GM21390 (cell line): Measurements from ENCODE around the gene VWA8.
"Not testable (repeated sequence)": the region's sequence is repeated elsewhere in the genome, so short reads cannot be mapped to it uniquely, and the experiment has no call there.

Source experiments
- ATAC-seq: cut with Tn5 transposase; IDR thresholded peaks from one replicate; pipeline ENCODE4 v1.9.1; 2021; ENCODE audit not compliant: unreplicated experiment

VWA8 gene

DNA sequence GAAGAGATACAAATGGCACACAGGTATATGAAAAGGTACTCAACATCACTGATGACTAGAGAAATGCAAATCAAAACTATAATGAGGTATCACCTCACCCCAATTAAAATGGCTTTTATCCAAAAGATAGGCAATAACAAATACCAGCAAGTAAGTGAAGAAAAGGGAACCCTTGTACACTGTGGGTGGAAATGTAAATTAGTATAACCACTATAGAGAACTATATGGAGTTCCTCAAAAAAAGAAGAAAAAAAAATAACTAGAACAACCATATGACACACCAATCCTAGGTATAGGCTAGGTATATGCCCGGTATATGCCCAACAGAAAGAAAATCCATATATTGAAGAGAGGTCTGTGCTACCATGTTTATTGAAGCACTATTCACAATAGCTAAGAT lies 150.9 kb downstream of the VWA8 start:
- no peak for ATAC-seq

- not testable (repeated sequence) for ATAC-seq
Observed at GRCh38 chr13:41803445-41803735, 157.5 kb downstream of the VWA8 start.

DNA sequence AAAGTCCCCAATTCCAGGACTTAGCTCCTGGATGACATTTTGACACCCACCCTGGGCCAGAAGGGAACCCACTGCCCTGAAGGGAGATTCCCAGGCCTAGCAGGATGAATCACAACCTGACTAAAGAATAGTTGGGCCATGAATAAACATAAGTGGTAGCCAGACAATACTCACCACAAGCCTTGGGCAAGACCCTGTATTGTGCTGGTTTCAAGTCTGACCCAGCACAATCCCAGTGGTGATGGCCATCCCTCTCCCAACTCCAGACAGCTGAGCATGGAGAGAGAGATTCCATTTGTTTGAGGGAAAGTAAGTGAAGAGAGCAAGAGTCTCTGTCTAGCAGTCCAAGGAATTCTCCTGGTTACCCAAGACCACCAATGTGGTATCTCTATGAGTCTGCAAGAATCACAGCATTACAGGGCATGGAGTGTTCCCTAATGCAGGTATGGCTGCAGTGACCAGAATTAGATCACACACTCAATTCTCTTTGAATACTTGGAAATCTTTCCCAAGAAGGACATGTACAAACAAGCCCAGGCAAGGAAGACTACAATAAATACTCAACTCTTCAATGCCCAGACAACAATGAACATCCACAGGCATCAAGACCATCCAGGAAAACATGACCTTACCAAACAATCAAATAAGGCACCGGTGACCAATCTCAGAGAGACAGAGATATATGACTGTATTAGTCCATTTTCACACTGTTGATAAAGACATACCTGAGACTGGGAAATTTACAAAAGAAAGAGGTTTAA lies 158.0 kb downstream of the VWA8 start:
- ATAC-seq, result no peak

DNA sequence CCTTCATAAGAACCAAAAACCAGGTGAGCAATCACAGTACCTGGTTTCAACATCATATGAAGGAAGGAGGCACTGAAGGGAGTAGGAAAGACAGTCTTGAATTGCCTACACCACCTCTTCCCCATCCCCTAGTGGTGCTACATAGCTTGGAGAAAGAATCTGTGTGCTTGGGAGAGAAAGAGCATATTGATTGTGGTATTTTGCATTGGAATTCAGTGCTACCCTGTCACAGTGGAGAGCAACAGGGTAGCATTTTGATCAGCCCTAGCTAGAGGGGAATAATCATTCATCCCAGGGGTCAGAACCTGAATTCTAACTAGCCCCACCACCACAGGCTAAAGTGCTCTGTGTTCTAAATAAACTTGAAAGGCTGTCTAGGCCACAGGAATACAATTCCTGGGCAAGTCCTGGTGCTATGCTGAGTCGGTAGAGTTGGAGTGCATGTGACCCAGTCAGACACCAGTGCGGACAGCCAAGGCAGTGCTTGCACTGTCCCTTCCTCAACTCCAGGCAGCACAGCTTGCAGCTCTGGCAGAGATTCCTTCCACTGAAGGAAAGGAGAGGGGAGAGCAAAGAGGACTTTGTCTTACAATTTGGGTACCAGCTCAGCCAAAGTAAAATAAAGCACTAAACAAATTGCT lies 158.7 kb downstream of the VWA8 start:
- ATAC-seq, result no peak

GRCh38 chr13:41791056-41791455 lies 169.9 kb downstream of the VWA8 start:
- no peak for ATAC-seq

DNA sequence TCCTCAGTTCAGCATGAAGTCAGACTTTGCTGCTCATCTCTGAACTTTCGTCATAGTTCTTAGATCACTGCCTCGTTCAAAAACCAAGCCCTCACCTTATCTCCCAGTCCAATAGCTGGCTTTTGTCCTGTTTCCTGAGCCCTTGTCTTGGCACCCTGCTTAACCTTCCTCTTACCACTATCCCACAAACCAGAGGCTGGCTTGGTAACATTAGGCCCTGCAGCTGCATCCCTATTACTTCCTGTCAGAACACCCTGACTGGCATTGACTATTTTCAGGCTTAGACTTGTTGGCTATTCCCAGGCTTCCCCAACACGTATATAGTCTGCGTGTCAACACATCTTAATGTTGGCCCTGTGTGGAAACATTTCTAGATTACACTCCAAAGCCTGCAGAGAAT lies 172.4 kb downstream of the VWA8 start:
- no peak for ATAC-seq

DNA sequence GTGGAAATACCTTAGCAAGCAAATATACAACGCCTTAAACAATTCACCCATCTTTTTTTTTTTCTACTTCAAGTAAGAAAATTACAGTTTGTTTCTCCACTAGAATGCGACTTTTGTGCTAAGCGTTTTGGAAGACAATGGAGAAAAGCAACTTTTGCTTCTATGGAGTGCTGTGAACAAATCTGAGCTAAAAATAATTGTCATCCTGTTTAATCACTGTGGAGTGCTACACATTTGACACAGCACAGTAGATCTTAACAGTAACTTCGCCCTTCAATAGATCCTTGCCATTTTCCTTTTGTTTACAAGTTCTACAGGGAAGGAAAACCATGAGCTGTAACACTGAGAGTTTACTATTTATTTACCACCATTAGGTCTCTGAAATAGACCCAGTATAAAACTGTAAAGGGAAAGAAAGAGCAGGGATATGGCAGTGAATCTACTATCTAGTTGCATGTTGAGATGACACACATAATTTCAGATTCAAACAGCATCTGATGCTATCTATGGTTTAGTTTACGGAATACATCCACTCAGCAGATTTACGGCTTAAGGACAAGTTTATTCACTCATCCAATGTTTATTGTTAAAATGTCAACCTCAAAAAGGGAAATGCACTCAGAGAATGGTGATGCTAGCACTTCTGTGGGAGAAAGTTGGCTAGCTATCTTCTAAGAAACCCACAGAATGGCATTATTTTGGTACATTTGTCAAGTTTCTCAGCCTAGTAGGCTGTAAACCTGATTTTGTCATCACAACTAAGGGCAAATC lies 175.3 kb downstream of the VWA8 start:
- no peak for ATAC-seq

- ATAC-seq, result no peak
Observed at GRCh38 chr13:41782086-41782485, 178.8 kb downstream of the VWA8 start.

DNA sequence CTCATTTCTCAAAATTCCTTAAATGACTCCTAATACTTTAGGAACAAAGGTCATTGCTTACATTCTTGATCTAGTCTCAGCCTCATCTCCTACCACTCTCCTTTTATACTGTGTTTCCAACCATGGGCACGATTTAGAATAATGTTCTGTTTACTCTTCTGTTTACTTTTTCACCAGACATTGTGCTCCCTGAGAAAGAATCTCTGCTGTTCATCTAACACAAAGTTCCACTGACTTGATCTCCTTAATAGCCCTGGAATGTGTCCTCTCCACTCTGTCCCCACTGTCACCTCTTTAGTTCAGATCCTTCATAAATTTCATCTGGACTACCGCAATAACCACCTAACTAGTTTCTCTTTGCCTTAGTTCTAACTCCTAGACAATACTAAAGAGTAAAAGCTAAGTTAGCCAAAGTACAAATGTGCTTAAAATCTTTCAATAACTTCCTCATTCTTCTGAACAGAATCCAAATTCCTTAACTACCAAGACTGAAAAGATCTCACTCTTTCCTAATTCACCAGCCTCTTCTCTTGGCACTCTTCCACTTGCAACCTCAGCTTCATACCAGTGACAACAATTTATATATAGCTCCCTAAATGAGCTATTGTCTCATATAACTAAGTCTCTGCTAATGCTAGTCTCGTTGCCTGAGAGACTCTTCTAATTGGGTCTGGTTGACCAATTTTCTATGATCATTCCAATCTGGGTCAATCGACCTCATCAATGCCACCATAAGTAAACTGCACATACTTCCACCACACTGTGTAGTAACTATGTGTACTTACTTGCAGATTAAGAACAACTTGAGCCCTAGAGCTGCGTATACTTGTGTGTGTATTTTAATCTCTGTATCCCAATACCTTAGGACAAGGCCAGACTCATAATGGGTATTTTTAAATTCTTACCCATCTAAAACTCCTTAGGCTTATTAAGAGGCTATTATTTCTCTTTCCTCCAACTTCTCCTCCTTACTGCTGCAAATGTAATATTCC lies 179.9 kb downstream of the VWA8 start:
- no peak for ATAC-seq

- no peak for ATAC-seq
Observed at GRCh38 chr13:41775251-41775650, 185.7 kb downstream of the VWA8 start.

DNA sequence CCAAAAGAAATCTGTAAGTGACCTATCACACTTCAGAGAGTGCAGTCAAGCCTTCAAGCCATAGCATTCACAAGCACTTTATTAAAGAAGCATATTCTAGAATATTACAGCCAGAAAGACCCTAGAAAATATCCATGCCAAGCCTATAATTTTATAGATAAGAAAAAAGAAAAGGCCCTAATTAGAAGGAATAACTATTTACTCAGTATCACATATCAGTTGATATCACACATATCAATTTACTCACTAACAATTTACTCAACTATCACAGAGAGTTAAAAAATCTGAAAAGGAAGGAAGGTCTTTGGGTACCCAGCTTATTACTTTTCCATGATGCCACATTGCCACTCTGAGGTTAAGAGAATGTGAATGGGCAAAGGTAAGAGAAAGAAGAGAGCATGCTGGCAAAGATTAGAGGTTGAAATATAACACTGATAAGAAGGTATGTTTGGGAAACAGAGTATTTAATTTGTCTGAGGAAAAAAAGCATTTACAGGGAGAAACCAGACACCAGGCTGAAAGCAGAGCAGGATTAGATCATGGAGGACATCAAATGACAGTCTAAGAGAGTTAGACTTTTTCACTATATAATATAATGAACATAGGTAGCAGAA lies 186.2 kb downstream of the VWA8 start:
- ATAC-seq, result no peak

GRCh38 chr13:41767801-41768200 lies 193.1 kb downstream of the VWA8 start:
- no peak for ATAC-seq

GRCh38 chr13:41766439-41766838 lies 194.5 kb downstream of the VWA8 start:
- no peak for ATAC-seq

DNA sequence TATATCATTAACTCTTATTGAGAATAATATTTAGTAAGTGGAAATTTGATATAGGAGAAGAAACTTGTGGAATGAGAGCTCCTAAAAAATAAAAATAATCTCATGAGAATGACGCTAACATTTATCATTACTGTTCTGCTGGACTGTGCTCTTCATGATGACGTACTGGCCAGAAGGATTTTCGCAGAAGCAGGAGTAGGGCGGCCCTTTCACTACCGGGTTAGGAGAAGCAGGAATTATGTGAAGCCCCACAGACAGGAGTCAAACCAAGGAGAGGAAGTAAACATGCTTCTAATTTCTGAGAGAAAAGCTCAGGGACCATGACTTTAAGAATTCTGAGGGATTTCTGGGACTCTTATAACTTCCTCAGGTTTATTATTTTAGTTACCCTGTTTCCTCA lies 195.1 kb downstream of the VWA8 start:
- ATAC-seq, result no peak

GRCh38 chr13:41765020-41765419 lies 195.9 kb downstream of the VWA8 start:
- no peak for ATAC-seq

- no peak for ATAC-seq
Observed at GRCh38 chr13:41764558-41764957, 196.4 kb downstream of the VWA8 start.

DNA sequence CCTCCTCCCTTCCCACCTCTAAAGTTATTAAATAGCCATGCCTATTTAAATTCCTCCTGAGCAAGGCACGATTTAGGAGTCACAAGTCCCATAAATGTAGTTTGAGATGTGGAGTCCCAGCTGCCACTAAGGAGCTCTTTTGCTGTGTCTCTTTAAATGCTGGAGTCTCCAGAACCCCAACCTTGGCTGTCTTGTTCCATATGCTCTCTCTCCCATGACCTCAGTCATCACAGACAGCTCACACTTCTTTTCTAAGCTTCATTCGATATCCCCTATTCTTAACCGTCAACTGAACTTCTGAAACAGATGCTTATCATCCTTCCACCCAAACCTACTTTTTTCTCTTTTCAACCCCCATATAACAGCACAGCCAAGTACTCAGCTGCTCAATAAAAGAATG lies 197.1 kb downstream of the VWA8 start:
- ATAC-seq, result no peak

DNA sequence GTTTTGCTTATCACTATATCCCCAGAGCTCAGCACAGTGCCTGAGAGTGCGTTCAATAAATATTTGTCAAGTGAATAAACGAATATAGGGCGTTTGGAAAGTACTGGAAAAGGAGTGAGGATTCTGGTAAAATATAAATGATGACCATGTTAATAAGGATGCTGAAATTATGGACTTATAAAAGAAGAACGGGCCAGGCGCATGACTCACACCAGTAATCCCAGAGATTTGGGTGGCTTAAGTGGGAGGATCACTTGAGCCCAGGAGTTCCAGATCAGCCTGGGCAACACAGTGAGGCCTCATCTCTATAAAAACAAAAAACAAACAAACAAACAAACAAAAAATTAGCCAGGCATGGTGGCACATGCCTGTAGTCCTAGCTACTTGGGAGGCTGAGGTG lies 198.1 kb downstream of the VWA8 start:
- no peak for ATAC-seq

DNA sequence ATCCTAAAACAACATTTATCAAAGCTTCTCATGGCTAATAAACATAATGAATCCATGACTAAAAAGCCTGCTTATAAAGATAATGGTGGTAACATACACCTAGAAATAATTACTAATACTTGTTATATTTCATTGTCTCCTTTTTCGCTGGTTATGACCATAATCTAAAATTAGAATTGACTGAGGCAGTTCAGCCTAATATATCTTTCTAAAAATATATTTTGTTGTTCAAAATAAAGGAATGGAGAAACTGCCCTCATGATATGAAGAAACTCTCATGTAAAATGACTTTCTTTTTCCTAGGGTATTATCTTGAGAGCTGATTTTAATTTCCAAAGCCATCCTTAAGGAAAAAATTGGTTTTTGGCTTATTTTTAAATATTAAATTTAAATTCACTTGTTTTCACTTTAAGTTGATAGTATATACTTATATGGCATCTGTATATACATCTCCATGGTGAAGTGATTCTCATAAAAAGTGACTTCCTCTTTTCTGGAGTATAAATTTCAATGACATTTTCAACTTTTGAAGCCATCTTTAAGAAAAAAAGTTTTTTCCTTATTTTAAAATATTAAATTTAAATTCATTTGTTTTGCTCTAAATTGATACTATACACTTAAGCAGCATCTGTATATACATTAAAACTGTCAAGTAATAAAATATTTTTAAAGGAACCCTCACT lies 204.6 kb downstream of the VWA8 start:
- no peak for ATAC-seq
